Measurements from ENCODE around the gene TMEM44.

GRCh38 chr3:194676471-194676870 lies 43.3 kb upstream of the TMEM44 start:
- TF ChIP-seq POLR2A (IDR thresholded peaks at IDR 0.05; ENCODE audit: low read depth, low read length), result no peak
- TF ChIP-seq POLR2AphosphoS5 (IDR thresholded peaks at IDR 0.05; ENCODE audit: low read depth, low read length), result no peak
- TF ChIP-seq TAF1 (IDR thresholded peaks at IDR 0.05; ENCODE audit: borderline replicate concordance, low read depth, low read length), result no peak

Data from GM12892 (cell line).